HG03342 (cell line): Measurements from ENCODE around the gene TADA2B.

Experiments used
- ATAC-seq: cut with Tn5 transposase; IDR thresholded peaks from one replicate; pipeline ENCODE4 v1.9.1; 2021; ENCODE audit warnings: mild to moderate bottlenecking, moderate library complexity; ENCODE audit not compliant: unreplicated experiment

TADA2B gene, protein sequence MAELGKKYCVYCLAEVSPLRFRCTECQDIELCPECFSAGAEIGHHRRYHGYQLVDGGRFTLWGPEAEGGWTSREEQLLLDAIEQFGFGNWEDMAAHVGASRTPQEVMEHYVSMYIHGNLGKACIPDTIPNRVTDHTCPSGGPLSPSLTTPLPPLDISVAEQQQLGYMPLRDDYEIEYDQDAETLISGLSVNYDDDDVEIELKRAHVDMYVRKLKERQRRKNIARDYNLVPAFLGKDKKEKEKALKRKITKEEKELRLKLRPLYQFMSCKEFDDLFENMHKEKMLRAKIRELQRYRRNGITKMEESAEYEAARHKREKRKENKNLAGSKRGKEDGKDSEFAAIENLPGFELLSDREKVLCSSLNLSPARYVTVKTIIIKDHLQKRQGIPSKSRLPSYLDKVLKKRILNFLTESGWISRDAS

DNA sequence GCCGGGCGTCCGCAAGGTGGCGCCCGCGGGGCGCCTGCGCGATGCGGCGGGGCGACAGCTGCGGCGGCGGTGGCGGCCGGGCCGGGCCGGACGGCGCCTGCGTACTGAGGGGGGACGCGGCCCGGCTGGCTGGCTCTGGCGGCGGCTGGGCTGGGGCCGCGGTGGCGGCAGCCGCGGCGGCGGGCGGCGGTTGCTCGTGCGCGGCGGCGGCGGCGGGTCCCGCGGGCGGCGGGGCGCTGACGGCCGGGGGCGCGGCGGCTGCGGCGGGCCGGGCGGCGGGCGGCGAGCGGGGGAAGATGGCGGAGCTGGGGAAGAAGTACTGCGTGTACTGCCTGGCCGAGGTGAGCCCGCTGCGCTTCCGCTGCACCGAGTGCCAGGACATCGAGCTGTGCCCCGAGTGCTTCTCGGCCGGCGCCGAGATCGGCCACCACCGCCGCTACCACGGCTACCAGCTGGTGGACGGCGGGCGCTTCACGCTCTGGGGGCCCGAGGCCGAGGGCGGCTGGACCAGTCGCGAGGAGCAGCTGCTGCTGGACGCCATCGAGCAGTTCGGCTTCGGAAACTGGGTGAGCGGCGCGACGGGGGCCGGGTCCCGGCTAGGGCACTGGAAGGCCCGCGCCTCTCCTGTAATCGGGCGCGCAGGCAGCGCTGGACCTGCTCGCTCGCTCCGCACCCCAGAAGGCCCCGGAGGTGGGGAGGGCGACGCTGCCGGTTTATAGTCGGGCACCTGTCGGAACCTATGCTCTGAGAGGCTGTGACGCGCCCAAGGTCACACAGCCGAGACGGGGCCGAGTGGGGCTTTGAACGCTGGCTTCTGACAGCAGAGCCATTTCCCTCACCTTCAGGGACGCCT lies at the start of gene TADA2B:
TADA2B (plus strand) TSS at position 89 of the 853 bp plus-strand sequence; CDS start at position 297, 208 bp downstream.
- peak; percentile 28 for ATAC-seq

DNA sequence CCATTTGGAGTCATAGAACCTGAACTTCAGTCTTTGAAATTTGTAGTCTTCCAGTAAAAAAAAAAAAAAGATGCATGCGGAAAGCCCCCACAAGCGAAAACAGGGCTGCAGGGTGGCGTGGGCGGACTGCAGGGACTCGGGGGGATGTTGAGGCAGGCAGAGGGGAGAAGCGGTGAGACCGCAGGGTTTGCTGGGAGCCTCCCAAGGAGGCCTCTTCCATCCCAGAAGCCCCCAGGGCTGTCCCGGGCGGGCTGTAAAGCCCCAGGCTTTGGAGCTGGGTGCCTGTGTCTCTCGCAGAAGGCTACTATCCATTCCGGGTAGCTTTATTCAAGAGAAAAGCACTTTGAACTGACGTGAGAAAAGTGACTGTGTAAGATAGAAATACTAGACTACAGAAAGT lies 46.7 kb upstream of the TADA2B start:
- no peak for ATAC-seq

DNA sequence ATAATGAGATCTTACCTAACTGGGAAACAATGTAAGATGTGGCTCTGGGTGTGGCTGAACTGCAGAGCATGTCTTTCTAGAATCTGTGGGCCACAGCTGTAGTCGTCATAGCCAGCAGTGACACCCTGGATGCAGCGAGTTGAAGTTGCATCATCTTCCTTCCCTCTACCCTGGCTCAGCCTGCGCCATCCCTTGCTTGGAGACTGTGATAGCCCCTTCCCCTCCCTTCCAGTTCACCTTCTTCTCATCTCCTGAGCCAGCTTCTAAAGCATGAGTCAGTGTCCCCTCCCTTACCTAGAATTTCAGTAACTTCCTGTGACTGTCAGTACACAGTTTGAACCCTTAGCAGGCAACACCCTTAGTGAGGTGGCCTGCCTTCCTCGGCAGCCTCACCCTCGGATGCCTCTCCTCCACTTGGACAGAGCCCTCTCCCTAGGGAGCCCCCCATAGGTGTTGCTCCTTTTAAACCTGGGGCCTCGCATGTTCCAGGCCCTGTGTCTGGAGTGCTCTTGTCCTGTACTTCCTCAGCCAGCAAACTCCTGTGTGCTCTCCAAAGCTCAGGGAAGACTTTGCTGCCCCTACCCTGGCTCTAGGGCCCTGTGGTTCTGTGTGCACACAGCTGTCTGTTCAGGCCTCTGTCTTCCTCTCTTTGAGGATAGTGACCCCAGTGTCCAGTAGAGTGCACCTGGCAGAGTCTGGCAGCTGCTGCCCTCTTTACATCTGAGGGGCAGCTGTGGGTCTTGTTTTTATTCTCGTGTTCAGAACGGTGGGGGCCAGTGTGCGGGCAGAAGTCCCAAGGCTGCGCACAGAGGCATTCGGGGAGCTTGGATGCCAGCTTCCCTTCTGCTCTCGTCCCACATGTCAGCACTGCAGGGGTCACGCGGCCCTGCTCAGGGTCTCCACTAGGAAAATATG lies 43.7 kb upstream of the TADA2B start:
- no peak for ATAC-seq

DNA sequence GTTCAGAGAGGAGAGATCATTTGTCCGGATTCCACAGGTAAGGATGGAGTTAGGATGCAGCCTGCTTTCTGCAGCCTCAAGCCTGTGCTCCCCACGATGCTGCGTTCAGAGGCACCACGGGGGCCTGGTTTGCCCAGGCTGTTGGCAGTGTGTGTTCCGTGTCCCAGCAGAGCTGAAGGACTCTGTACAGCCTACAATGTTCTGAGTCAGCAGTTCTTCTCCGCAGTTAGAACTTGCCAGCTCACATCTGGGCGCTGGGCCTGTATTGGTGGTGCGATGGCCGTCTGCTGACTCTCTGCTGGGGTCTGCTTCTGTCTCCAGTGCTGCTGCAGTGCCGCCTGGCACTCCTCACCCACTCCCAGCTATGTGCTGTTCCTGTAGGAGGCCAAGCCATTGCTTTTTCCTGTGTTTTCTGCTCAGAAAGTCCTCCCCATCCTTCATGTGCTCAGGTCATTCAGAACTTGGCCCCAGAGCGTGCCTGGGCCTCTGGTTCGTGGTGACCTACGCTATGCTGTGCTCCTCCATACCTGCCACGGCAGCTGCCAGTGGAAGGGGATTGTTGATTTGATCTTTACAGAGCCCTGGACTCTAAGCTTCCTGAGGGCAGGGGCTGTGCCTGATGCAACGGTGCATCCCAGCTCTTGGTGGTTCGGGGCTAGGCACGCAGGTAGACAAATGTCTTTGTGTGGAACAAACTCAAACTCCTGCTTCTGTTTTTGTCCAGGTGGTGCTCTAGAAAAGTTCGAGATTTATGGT lies 42.6 kb upstream of the TADA2B start:
- no peak for ATAC-seq

DNA sequence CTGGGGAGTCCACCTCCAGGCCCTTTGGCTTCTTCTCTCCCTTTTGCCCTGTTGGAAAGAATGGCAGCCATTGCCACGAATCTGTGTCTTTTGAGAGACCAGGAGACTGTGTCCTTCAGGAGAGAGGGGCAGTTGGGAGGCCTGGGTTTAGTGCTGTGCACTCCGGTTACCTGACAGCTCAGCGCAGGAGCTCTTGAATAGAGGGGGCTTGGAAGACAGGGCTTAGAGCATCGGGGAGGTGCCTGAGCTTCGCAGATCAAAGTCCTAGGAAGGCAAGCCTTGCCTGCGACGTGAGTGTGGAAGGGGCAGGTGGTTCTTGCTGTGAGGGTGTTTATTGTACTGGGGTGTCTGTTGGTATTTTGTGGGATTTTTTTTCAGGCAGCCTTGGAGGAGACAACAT lies 41.9 kb upstream of the TADA2B start:
- no peak for ATAC-seq

DNA sequence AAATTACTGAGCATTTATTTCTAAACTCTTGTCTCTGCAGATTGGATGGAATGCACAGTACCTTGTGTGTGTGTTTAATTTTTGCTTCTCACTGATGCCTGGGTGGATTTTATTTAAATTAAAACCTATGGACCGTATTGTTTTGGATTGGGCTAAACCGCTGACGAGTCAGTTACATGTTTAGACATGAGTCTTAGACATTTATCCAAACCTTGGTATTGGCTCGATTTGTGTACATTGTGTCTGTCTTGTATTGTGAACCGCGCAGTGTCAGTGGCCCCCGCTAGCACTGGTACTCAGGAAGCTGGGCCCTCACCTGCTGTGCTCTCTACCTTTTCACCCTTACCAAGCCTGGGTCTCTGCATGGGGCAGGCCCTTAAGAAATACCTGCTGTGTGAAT lies 40.8 kb upstream of the TADA2B start:
- no peak for ATAC-seq

DNA sequence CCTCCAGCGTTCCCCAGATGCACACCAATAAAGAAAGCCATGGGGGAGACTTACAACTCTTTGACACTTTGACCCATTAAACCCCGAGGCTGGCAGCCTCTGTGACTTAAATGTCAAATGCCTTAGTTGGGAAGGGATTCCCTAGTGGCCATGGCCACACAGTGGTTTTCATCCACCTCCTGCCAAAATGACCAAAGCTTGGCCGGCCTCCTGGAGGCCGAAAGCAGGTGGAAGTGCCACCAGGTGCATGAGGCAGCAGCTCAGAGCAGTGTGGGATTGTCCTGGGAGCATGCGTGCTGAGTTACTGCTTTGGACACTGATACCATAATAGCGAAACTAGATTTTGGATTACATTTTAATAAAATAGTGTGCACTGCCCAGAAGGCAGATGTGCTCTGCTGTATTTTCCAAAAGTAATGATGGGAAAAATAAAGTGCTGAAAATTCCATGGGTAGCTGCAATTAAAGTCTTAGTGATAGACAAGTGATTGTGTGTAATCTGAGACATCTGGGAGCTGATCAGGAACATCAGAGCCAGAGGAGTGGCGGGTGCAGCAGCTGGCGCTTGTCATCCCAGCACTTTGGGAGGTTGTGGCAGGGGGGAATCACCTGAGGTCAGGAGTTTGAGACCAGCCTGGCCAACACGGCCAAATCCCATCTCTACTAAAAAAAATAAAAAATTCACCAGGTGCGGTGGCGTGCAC lies 39.8 kb upstream of the TADA2B start:
- no peak for ATAC-seq

DNA sequence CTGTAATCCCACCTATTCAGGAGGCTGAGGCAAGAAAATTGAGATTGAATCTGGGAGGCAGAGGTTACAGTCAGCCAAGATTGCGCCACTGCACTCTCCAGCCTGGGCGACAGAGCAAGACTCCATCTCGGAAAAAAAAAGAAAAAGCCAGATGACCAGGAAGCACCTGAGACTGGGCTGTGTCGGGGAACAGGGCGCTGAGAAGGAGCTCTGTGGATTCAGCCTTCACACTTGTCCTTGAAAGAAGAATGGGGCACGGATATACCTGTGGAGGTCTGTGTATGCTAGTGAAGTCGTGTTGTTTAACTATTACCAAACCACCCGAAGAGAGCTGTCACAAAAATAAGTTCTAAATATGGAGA lies 39.3 kb upstream of the TADA2B start:
- no peak for ATAC-seq

DNA sequence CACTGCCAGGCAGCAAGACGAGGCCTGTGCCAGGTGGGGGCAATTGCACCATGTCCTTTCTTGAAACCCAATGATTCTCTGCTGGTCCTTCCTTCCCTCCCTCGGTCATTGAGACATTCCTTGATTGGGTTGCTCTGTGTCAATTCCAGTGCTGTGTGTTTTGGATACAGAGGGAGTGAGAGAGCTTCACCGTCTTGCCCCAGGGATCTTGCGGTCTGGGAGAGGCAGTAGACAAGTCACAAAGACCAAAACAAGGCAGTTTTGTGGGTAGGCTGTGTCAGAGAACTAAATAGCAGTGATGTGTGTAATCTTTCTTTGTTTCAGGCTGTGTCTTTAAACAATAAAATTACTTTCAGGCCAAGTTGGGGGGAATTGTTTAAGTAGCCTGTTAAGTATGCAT lies 38.8 kb upstream of the TADA2B start:
- ATAC-seq, result no peak

DNA sequence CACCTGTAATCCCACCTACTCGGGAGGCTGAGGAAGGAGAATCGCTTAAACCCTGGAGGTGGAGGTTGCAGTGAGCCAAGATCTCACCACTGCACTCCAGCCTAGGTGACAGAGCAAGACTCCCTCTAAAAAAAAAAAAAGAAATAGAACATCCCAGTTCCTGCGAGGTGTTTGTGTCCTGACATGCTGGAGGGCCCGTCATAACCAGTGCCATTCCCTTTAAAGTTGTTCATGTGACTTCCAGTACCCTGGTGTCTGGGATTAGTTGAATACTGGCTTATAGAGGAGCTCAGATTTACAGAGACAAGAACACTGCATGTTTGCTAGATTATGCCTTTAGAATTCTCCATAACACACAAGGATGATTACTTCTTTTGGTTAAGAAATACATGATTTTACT lies 37.6 kb upstream of the TADA2B start:
- no peak for ATAC-seq

DNA sequence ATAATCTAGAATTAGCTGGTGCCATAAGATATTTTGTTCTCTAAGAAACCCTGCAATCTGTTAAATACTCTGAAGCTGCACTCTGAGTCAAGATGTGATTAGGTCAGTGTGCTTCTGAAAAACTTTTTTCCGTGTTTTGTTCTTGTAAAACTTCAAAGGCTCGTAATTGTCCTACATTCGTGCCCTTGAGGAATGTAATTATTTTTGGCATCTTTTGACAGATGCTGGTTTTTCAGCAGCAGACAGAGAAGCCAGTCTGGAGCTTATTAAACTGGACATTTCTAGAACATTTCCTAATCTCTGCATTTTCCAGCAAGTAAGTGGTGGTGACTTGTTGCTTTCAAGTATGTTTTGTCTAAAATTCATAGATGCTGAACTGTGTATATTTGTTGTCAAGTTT lies 36.8 kb upstream of the TADA2B start:
- no peak for ATAC-seq

DNA sequence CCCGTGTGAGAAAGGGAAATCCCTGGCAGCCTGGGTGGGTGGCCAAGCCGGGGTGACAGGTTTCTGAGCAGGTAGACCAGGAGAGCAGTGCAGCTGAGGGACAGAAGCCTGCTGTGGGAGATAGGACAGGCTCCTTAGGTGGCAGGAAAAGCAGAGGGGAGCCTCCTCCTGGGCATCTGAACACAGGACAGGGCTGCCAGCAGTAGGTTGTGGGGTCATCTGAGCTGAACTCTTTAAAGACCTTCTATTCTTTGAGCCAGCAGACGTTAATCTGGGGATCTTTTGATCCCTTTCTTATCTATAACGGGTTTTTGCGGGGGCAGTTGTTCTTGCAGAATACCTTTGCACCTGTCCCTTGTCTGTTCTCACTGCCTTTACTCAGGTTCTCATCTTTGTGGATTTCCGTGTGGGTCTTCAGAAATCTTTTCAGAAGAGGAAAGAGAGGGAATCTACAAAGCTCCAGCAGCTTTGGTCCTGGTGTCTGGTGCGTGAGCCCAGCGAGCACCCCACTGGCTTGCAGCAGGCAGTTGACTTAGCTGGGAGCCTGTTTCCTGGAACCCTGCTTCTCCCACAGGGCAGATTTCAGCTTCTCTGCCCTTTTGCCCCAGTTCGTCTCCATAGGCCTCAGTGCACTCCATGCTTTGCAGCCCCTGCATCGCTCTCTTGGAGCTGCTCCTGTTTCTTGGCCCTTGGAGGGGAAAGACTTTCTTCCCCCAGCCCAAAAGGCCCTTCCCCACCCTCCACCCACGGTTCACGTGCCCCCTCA lies 35.8 kb upstream of the TADA2B start:
- no peak for ATAC-seq

DNA sequence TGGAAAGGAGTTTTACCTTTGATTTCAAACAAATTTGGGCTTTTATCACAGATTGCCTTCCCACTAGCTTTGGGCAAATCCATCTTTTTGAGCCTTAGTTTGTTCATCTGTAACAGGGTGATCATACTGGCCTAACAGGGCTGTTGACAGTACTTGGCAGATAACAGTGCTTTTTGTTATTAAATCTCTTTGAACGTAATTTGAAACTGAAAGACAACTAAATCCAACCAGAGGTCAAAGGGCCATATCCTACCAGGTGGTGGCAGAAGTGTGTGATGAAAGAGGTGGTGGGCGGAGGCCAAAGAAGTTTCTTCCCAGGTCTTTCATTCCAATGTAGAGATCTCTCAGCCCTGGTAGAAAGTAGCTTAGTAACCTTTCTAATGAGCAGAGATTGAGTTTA lies 35.2 kb upstream of the TADA2B start:
- no peak for ATAC-seq

DNA sequence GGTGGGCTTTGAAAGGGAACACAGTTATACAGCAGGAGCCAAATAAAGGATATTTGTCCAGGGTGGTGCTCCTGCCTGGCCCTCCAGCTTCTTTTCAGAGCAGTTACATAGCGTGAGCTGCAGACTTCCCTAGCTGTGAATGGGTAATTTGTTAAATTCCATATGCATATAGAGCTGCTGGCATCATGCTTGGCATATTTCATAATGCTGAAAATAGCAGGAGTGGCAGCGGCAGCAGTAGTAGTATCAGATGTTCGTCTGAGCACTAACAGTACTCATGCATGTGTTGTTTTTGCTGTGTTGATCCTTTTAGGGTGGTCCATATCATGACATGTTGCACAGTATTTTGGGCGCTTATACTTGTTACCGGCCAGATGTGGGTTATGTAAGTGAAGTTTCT lies 33.6 kb upstream of the TADA2B start:
- no peak for ATAC-seq

DNA sequence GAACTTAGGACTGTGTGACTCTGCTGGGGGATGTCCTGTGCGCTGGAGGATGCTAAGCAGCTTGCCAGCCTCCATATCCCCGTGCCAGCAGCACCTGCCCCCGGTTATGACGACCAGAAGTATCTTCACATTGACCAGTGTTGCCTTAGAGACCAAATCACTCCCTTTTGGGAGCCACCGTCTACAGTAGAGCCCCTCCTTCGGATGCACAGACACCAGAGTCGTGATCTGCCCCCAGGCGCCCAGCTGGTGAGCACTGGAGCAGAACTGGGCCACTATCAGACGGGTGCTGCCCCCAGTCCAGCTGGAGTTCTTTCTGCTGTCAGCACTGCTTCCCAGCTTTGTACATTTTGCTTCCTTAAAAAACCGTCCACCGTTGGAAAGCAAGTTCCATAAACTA lies 30.0 kb upstream of the TADA2B start:
- no peak for ATAC-seq

DNA sequence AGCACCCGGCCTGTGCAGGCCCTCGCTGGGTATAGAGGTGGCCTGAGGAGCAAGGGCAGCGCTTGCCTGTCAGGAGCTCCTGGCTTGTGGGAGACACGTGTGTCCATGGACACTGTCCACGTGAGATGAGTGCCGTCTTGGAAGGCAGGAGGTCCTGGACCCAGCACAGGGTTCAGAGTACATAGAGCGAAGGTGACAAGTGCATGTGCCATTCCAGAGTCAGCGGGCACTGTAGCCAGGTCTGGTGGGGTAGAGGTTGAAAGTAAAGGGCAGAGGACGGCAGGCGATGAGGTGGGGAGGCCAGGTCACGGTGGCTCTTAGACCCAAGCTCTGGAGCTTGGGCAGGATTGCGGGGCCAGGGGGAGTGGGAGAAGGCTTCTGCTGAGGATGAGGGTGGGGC lies 28.4 kb upstream of the TADA2B start:
- ATAC-seq, result no peak

DNA sequence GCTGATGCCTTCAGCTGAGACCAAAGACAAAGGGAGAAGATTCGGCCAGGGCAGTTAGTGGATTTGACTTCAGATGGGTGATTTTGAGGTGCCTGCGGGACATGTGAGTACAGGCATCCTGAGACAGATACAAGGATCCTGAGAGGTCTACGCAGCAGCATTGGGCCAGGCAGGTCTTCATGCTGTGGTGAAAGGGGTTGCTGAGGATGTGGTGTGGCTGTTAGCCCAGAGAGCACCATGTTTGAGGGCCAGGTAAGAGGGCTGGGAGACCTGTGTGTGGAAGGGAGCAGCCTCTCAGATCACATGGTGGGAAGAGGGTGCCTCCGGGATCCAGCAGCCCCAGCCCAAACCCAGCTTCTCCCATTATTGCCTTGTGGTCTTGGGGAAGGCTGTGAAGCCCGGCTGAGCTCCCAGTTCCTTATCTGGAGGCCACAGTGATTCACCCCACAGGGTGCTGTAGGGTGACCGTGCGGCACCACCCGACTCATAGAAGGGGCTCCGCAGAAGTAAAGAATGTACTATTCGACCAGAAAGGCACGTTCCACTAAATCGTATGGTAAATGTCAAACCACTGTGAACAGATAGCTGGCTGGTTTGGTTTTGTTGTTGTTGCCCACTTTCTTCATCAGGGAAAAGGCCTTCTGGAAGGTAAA lies 27.7 kb upstream of the TADA2B start:
- no peak for ATAC-seq

DNA sequence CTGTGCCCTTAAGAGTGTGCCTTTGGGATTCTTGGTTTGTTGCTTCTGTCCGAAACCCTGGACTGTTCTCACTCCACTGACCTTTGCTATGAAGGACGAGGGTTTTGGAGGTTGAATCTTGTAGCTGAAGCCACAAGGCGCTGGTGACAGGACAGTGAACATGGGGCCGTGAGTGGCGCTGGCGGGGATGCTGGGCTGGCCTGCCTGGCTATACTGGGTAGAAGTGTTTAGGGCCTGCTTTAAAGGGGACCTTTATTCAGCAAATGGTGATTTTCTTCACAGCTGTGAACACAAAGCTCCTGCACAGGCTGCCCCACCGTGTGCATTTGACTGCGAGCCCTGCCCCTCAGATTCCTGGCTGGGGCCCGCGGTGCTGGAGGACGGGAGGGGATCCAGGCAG lies 27.1 kb upstream of the TADA2B start:
- ATAC-seq, result no peak

DNA sequence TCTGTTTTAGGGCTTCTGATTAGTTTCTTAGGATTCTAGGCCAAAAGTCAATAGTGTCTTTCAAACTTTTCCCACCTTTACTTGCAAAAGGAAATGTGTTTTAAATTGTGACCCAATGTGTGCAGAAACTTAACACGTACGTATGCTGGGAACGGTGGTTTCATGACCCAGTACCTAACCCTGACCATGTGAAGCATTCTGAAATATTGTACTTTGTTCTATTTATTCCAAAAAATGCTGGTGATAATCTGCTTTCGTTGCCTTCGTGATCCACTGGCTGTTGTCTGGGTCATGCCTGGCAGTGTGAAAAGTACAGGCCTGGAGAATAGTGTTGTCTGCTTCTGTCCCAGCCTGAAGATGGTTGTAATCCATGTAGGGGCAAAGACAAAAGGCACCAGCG lies 26.7 kb upstream of the TADA2B start:
- ATAC-seq, result no peak
